Liver (tissue), 9 donors: ENCODE data around the gene RNF34. TPM values are rescaled to one million over a fixed set of nuclear protein-coding genes. Genes with fewer than 3 reads are reported as not detected.

Experiments used
- DNase-seq: peaks from one replicate; pipeline ENCODE4 v3.0.0-alpha.2; 2017; ENCODE audit warnings: low spot score
- H3K27ac ChIP-seq, 2 donors: one replicate each; pipeline ENCODE4 v1.7.0; 2013; ENCODE audit warnings: inconsistent platforms in 2 of 2, low read length in 2 of 2, control low read depth in 1 of 2, low read depth in 1 of 2, mild to moderate bottlenecking in 1 of 2
- H3K27me3 ChIP-seq, 4 donors: one replicate each; pipeline versions ENCODE4 v1.6.1 to v1.7.0; 2013; ENCODE audit warnings: low read length in 3 of 4, inconsistent platforms in 1 of 4, mild to moderate bottlenecking in 1 of 4, moderate library complexity in 1 of 4; ENCODE audit not compliant: control insufficient read depth in 4 of 4, insufficient read depth in 4 of 4
- H3K36me3 ChIP-seq, 4 donors: one replicate each; pipeline versions ENCODE4 v1.6.1 to v1.7.0; 2013; ENCODE audit warnings: low read length in 3 of 4, mild to moderate bottlenecking in 3 of 4, low read depth in 1 of 4, moderate library complexity in 1 of 4; ENCODE audit not compliant: control insufficient read depth in 4 of 4, insufficient read depth in 3 of 4
- H3K4me1 ChIP-seq, 4 donors: one replicate each; pipeline versions ENCODE4 v1.6.1 to v1.7.0; 2013; ENCODE audit warnings: low read length in 3 of 4, mild to moderate bottlenecking in 3 of 4, moderate library complexity in 1 of 4; ENCODE audit not compliant: control insufficient read depth in 4 of 4, insufficient read depth in 4 of 4
- H3K4me3 ChIP-seq, 3 donors: one replicate each; pipeline versions ENCODE4 v1.6.1 to v1.7.0; 2013; ENCODE audit warnings: low read length in 3 of 3, control low read depth in 1 of 3, low read depth in 1 of 3, mild to moderate bottlenecking in 1 of 3
- H3K9ac ChIP-seq, 2 donors: one replicate each; pipeline ENCODE4 v1.7.0; 2013; ENCODE audit warnings: low read length in 2 of 2, mild to moderate bottlenecking in 2 of 2, moderate library complexity in 2 of 2, control low read depth in 1 of 2, low read depth in 1 of 2
- H3K9me3 ChIP-seq, 4 donors: one replicate each; pipeline versions ENCODE4 v1.6.1 to v1.7.0; 2013; ENCODE audit warnings: low read length in 3 of 4; ENCODE audit not compliant: control insufficient read depth in 4 of 4
- ATF3 ChIP-seq: IDR thresholded peaks from 2 replicates; pipeline ENCODE4 v1.6.1; 2016; ENCODE audit warnings: antibody characterized with exemption
- CTCF ChIP-seq: fragments of 150-350 bp; IDR thresholded peaks from 2 replicates; pipeline ENCODE4 v1.5.1; 2017; ENCODE audit warnings: improper control_type of control experiment, low read depth, low read length; ENCODE audit not compliant: missing input control
- EGR1 ChIP-seq, 2 donors: IDR thresholded peaks; 2 replicates each; pipeline ENCODE4 v1.6.1; 2016 to 2018; ENCODE audit warnings: antibody characterized with exemption in 2 of 2, low read depth in 2 of 2
- FOXA1 ChIP-seq: IDR thresholded peaks from 2 replicates; pipeline ENCODE4 v1.6.1; 2016; ENCODE audit warnings: antibody characterized with exemption
- FOXA2 ChIP-seq: IDR thresholded peaks from 2 replicates; pipeline ENCODE4 v1.6.1; 2016; ENCODE audit warnings: antibody characterized with exemption
- GABPA ChIP-seq, 2 donors: IDR thresholded peaks in 1 of 2; conservative IDR thresholded peaks in 1 of 2; 2 replicates each; pipeline ENCODE4 v1.6.1; 2016; ENCODE audit warnings: antibody characterized with exemption in 2 of 2, mild to moderate bottlenecking in 1 of 2, moderate library complexity in 1 of 2
- HNF4A ChIP-seq, 2 donors: conservative IDR thresholded peaks; 2 replicates each; pipeline ENCODE4 v1.6.1; 2016; ENCODE audit warnings: antibody characterized with exemption in 2 of 2, mild to moderate bottlenecking in 2 of 2
- HNF4G ChIP-seq: IDR thresholded peaks from 2 replicates; pipeline ENCODE4 v1.6.1; 2016; ENCODE audit warnings: antibody characterized with exemption
- JUND ChIP-seq, 2 donors: IDR thresholded peaks; 2 replicates each; pipeline ENCODE4 v1.6.1; 2016; ENCODE audit warnings: antibody characterized with exemption in 2 of 2
- MAX ChIP-seq: IDR thresholded peaks from 2 replicates; pipeline ENCODE4 v1.6.1; 2016; ENCODE audit warnings: antibody characterized with exemption
- NR2F2 ChIP-seq: IDR thresholded peaks from 2 replicates; pipeline ENCODE4 v1.6.1; 2016; ENCODE audit warnings: antibody characterized with exemption
- RAD21 ChIP-seq, 2 donors: IDR thresholded peaks; 2 replicates each; pipeline ENCODE4 v1.6.1; 2016; ENCODE audit warnings: antibody characterized with exemption in 2 of 2, mild to moderate bottlenecking in 2 of 2
- REST ChIP-seq: IDR thresholded peaks from 2 replicates; pipeline ENCODE4 v1.6.1; 2016; ENCODE audit warnings: antibody characterized with exemption, mild to moderate bottlenecking
- RXRA ChIP-seq, 2 donors: IDR thresholded peaks; 2 replicates each; pipeline ENCODE4 v1.6.1; 2017 to 2018; ENCODE audit warnings: antibody characterized with exemption in 2 of 2, mild to moderate bottlenecking in 1 of 2
- SP1 ChIP-seq: IDR thresholded peaks from 2 replicates; pipeline ENCODE4 v1.6.1; 2018; ENCODE audit warnings: antibody characterized with exemption, mild to moderate bottlenecking
- TAF1 ChIP-seq: conservative IDR thresholded peaks from 2 replicates; pipeline ENCODE4 v1.6.1; 2016; ENCODE audit warnings: antibody characterized with exemption, mild to moderate bottlenecking
- YY1 ChIP-seq: IDR thresholded peaks from 2 replicates; pipeline ENCODE4 v1.6.1; 2016; ENCODE audit warnings: antibody characterized with exemption, mild to moderate bottlenecking
- ZBTB33 ChIP-seq: IDR thresholded peaks from 2 replicates; pipeline ENCODE4 v1.6.1; 2016; ENCODE audit warnings: antibody characterized with exemption
- WGBS: extraction: QIAGEN DNeasy Blood & Tissue Kit; methylation state at CpG from one replicate; pipeline ENCODE4 v1.1.7; 2013; 5-methylcytosine and 5-hydroxymethylcytosine counted together
- polyA plus RNA-seq, 2 donors: library from polyadenylated mRNA; stranded (reverse) in 1 of 2; unstranded in 1 of 2; fragments of 200-250 nt in 1 of 2; fragments of >200 nt in 1 of 2; fragmentation: Nextera tagmentation in 1 of 2; extraction: Ambion mirVana in 1 of 2; gene quantifications; one replicate each; pipeline versions ENCODE4 v1.2.1 to v1.2.3, GENCODE V29; 2013 to 2015
- total RNA-seq, 2 donors: library from RNA; depleted of rRNA; stranded (reverse); fragments of >200 nt; gene quantifications; one replicate each; pipeline ENCODE4 v1.2.3, GENCODE V29; 2014
- donor health status: healthy.
- donor health status: healthy.
- donor health status: healthy.
- donor health status: healthy.
- donor health status: healthy.

RNF34 gene
- total and polyA plus RNA-seq, 4 donors, result 9.5 to 27.7 (median 17.9) TPM

GRCh38 chr12:121452340-121452984, 52.5 kb downstream of the RNF34 start:
- Histone ChIP-seq H3K9ac (no peak overlapping the region), H3K4me1 (peaks cover 0 to 2% (median 0%) of the 10 kb centered on the region in 4 donors), H3K27me3 (no peaks in the 10 kb centered on the region), H3K9me3 (no peaks in the 10 kb centered on the region), H3K4me3 (no peak overlapping the region), H3K36me3 (peaks cover 0 to 3% (median 0%) of the 10 kb centered on the region in 4 donors), H3K27ac (peak overlapping the region in 1 of 2 donors; percentile 33)
- TF ChIP-seq REST, result no peak
- no peak for TF ChIP-seq ZBTB33
- no peak for TF ChIP-seq TAF1
- TF ChIP-seq RAD21 (IDR thresholded peaks at IDR 0.05), result no peak
- no peak for TF ChIP-seq YY1
- no peak for TF ChIP-seq NR2F2
- TF ChIP-seq ATF3, result no peak
- TF ChIP-seq GABPA (IDR thresholded peaks at IDR 0.05 in 1 of 2, conservative IDR thresholded peaks at IDR 0.05 in 1 of 2), result no peak
- TF ChIP-seq FOXA2, result no peak
- TF ChIP-seq CTCF, result no peak
- TF ChIP-seq MAX, result no peak
- no peak for TF ChIP-seq SP1
- TF ChIP-seq HNF4A (conservative IDR thresholded peaks at IDR 0.05), result no peak
- TF ChIP-seq HNF4G, result no peak
- no peak for TF ChIP-seq RXRA (IDR thresholded peaks at IDR 0.05)
- TF ChIP-seq EGR1 (IDR thresholded peaks at IDR 0.05; ENCODE audit: low read depth in 2 of 2), result no peak
- no peak for TF ChIP-seq JUND (IDR thresholded peaks at IDR 0.05)
- TF ChIP-seq FOXA1, result no peak
- 66% methylated on average over 35 of the region's 35 CpGs for WGBS
- no peak for DNase-seq
